D341Med (cell line): ENCODE measurements around the gene SLAIN1.

ENCODE experiments used
- DNase-seq: peaks from one replicate; pipeline ENCODE4 v3.0.0; 2012; ENCODE audit warnings: low spot score

SLAIN1 gene

GRCh38 chr13:77751513-77752456 is 54.3 kb downstream of the SLAIN1 start:
- peak; percentile 52 for DNase-seq

GRCh38 chr13:77752512-77753069 is 55.1 kb downstream of the SLAIN1 start:
- peak; percentile 53 for DNase-seq

GRCh38 chr13:77760893-77761292 is 63.4 kb downstream of the SLAIN1 start:
- no peak for DNase-seq

GRCh38 chr13:77767413-77767812 is 69.9 kb downstream of the SLAIN1 start:
- no peak for DNase-seq

GRCh38 chr13:77774181-77774580 is 76.7 kb downstream of the SLAIN1 start:
- DNase-seq = no peak

- no peak for DNase-seq
These were observed 79.2 kb downstream of the SLAIN1 start for GRCh38 chr13:77776704-77777103.

- peak; percentile 37 for DNase-seq
These were observed 82.2 kb downstream of the SLAIN1 start for GRCh38 chr13:77779552-77780272.

GRCh38 chr13:77781808-77782207 is 84.3 kb downstream of the SLAIN1 start:
- no peak for DNase-seq

GRCh38 chr13:77784515-77784914 is 87.0 kb downstream of the SLAIN1 start:
- DNase-seq = no peak

- no peak for DNase-seq
These were observed 89.3 kb downstream of the SLAIN1 start for GRCh38 chr13:77786695-77787287.

GRCh38 chr13:77789376-77789775 is 91.9 kb downstream of the SLAIN1 start:
- DNase-seq = no peak

- no peak for DNase-seq
These were observed 102.7 kb downstream of the SLAIN1 start for GRCh38 chr13:77800219-77800618.

- DNase-seq = no peak
These were observed 109.0 kb downstream of the SLAIN1 start for GRCh38 chr13:77806518-77806917.

- DNase-seq = no peak
These were observed 110.1 kb downstream of the SLAIN1 start for GRCh38 chr13:77807431-77808135.

- DNase-seq = peak; percentile 52
These were observed 112.9 kb downstream of the SLAIN1 start for GRCh38 chr13:77810430-77810829.

- no peak for DNase-seq
These were observed 113.4 kb downstream of the SLAIN1 start for GRCh38 chr13:77810878-77811277.

GRCh38 chr13:77811381-77811780 is 113.9 kb downstream of the SLAIN1 start:
- no peak for DNase-seq

- no peak for DNase-seq
These were observed 114.5 kb downstream of the SLAIN1 start for GRCh38 chr13:77811981-77812380.
